MM.1S (cell line): ENCODE data around the gene ZBTB42.

Experiments
- DNase-seq: peaks from one replicate; pipeline ENCODE4 v3.0.0-alpha.2; 2015
- H2AFZ ChIP-seq: fragments of 300-600 bp; sonication (generic); 2 replicates; pipeline ENCODE4 v1.6.0; 2016; ENCODE audit warnings: antibody characterized with exemption, low read length
- H3F3A ChIP-seq: fragments of 300-600 bp; sonication (generic); 2 replicates; pipeline ENCODE4 v1.6.1; 2016; ENCODE audit warnings: mild to moderate bottlenecking, antibody characterized with exemption, low read length, moderate library complexity, mixed read lengths; ENCODE audit not compliant: insufficient read depth
- H3K27ac ChIP-seq: fragments of 300-600 bp; sonication (generic); 2 replicates; pipeline ENCODE4 v1.5.1; 2016; ENCODE audit warnings: mild to moderate bottlenecking, low read length
- H3K27me3 ChIP-seq: fragments of 300-600 bp; sonication (generic); replicated peaks from 2 replicates; pipeline ENCODE4 v1.6.0; 2016; ENCODE audit warnings: low read length; ENCODE audit not compliant: insufficient read depth
- H3K36me3 ChIP-seq: fragments of 300-600 bp; sonication (generic); replicated peaks from 2 replicates; pipeline ENCODE4 v1.6.1; 2016; ENCODE audit warnings: mild to moderate bottlenecking, low read length, mixed read lengths; ENCODE audit not compliant: insufficient read depth
- H3K4me1 ChIP-seq: fragments of 300-600 bp; sonication (generic); 2 replicates; pipeline ENCODE4 v1.6.1; 2016; ENCODE audit warnings: low read length, mixed read lengths
- H3K4me2 ChIP-seq: fragments of 300-600 bp; sonication (generic); 2 replicates; pipeline ENCODE4 v1.6.0; 2016; ENCODE audit warnings: low read depth, low read length
- H3K4me3 ChIP-seq: fragments of 300-600 bp; sonication (generic); 2 replicates; pipeline ENCODE4 v1.5.1; 2016; ENCODE audit warnings: low read length, mixed read lengths
- H3K79me2 ChIP-seq: fragments of 300-600 bp; sonication (generic); 2 replicates; pipeline ENCODE4 v1.6.1; 2016; ENCODE audit warnings: mixed run types, low read length, mixed read lengths
- H3K9ac ChIP-seq: fragments of 300-600 bp; sonication (generic); 2 replicates; pipeline ENCODE4 v1.6.1; 2016; ENCODE audit warnings: low read length, mixed read lengths
- H3K9me2 ChIP-seq: fragments of 300-600 bp; sonication (generic); replicated peaks from 2 replicates; pipeline ENCODE4 v1.6.1; 2016; ENCODE audit warnings: mild to moderate bottlenecking, low read length, mixed read lengths; ENCODE audit not compliant: insufficient read depth
- H3K9me3 ChIP-seq: fragments of 300-600 bp; sonication (generic); replicated peaks from 2 replicates; pipeline ENCODE4 v1.6.1; 2016; ENCODE audit warnings: mild to moderate bottlenecking, low read length, mixed read lengths; ENCODE audit not compliant: insufficient read depth
- H4K20me1 ChIP-seq: fragments of 300-600 bp; sonication (generic); 2 replicates; pipeline ENCODE4 v1.6.1; 2016; ENCODE audit warnings: mild to moderate bottlenecking, low read length, moderate library complexity, mixed read lengths; ENCODE audit not compliant: insufficient read depth
- CTCF ChIP-seq: fragments of 300-600 bp; sonication (generic); IDR thresholded peaks from 2 replicates; pipeline ENCODE4 v1.5.1; 2016; ENCODE audit warnings: antibody characterized with exemption, low read length, mixed read lengths
- EZH2 ChIP-seq: fragments of 300-600 bp; sonication (generic); optimal IDR thresholded peaks from 2 replicates; pipeline ENCODE3; 2017; ENCODE audit warnings: low read depth, mild to moderate bottlenecking, antibody characterized with exemption, low read length, mixed read lengths
- EZH2phosphoT487 ChIP-seq: fragments of 300-600 bp; sonication (generic); IDR thresholded peaks from 2 replicates; pipeline ENCODE4 v1.6.1; 2018; ENCODE audit warnings: antibody characterized with exemption, low read length

Gene ZBTB42

GRCh38 chr14:104795781-104796686 is 4.9 kb upstream of the ZBTB42 start:
- no peaks in the 10 kb centered on the region for H3K36me3 ChIP-seq
- peak overlapping the region; percentile 28; the same call in 1 of the 2 replicates for H3K9ac ChIP-seq
- H2AFZ ChIP-seq, result no peak overlapping the region
- no peaks in the 10 kb centered on the region for H3K27me3 ChIP-seq
- H3K4me2 ChIP-seq, result peak overlapping the region; percentile 82
- no peaks in the 10 kb centered on the region for H4K20me1 ChIP-seq
- DNase-seq, result peak; percentile 23
- H3K9me2 ChIP-seq, result no peaks in the 10 kb centered on the region
- no peak for TF ChIP-seq EZH2phosphoT487
- H3K9me3 ChIP-seq, result no peaks in the 10 kb centered on the region
- no peak overlapping the region for H3K27ac ChIP-seq
- H3K4me1 ChIP-seq, result peaks cover 12% of the 10 kb centered on the region; the same call in 1 of the 2 replicates
- H3K79me2 ChIP-seq, result peaks cover 30% of the 10 kb centered on the region
- H3K4me3 ChIP-seq, result peak overlapping the region; percentile 48; the same call in 1 of the 2 replicates
- peaks cover 11% of the 10 kb centered on the region for H3F3A ChIP-seq

- Histone ChIP-seq H3K9me2 (no peaks in the 10 kb centered on the region), H3K4me1 (peaks cover 12% of the 10 kb centered on the region; the same call in 1 of the 2 replicates), H3F3A (peaks cover 11% of the 10 kb centered on the region), H2AFZ (no peak overlapping the region), H3K27me3 (no peaks in the 10 kb centered on the region), H3K4me3 (no peak overlapping the region), H3K27ac (no peak overlapping the region), H3K36me3 (no peaks in the 10 kb centered on the region), H3K79me2 (peaks cover 29% of the 10 kb centered on the region), H3K4me2 (no peak overlapping the region), H4K20me1 (no peaks in the 10 kb centered on the region), H3K9ac (no peak overlapping the region), H3K9me3 (no peaks in the 10 kb centered on the region)
- no peak for TF ChIP-seq EZH2
- no peak for TF ChIP-seq EZH2phosphoT487
- no peak for TF ChIP-seq CTCF
- no peak for DNase-seq
These were observed 4.2 kb upstream of the ZBTB42 start for GRCh38 chr14:104796687-104797081.

- Histone ChIP-seq H3K4me1 (peaks cover 12% of the 10 kb centered on the region; the same call in 1 of the 2 replicates), H3K36me3 (no peaks in the 10 kb centered on the region), H3K9ac (no peak overlapping the region), H3K9me3 (no peaks in the 10 kb centered on the region), H3K4me3 (no peak overlapping the region), H3K79me2 (peaks cover 25% of the 10 kb centered on the region), H3F3A (peaks cover 11% of the 10 kb centered on the region), H3K27ac (no peak overlapping the region; the same call in 1 of the 2 replicates), H3K27me3 (no peaks in the 10 kb centered on the region), H4K20me1 (no peaks in the 10 kb centered on the region), H3K4me2 (peak overlapping the region; percentile 39; the same call in 1 of the 2 replicates), H2AFZ (0 out of 2 replicates have a peak overlapping the region, but pooled peaks have one; percentile 27), H3K9me2 (no peaks in the 10 kb centered on the region)
- TF ChIP-seq EZH2, result no peak
- no peak for TF ChIP-seq EZH2phosphoT487
- TF ChIP-seq CTCF, result no peak
- peak; percentile 49 for DNase-seq
These were observed 3.5 kb upstream of the ZBTB42 start for GRCh38 chr14:104797115-104798044.
